Left renal cortex interstitium (tissue), 4 donors: ENCODE measurements around the gene PDE1A. TPM values are rescaled to one million over a fixed set of nuclear protein-coding genes. Genes with fewer than 3 reads are reported as not detected.
"Not testable (repeated sequence)": the region's sequence is repeated elsewhere in the genome, so short reads cannot be mapped to it uniquely, and the experiment has no call there.

Experiments
- DNase-seq, 4 donors: peaks; one replicate each; pipeline ENCODE4 v3.0.0-alpha.2; 2013; ENCODE audit warnings: low read depth in 4 of 4, low spot score in 2 of 4, missing footprints in 1 of 4
- polyA plus RNA-seq, 4 donors: library from polyadenylated mRNA; unstranded; fragments of 120-200 nt; gene quantifications; one replicate each; pipeline ENCODE4 v1.2.1, GENCODE V29; 2013; ENCODE audit not compliant: insufficient read length in 4 of 4

Gene PDE1A
- polyA plus RNA-seq, 4 donors, result 16.9 to 24.5 (median 20.7) TPM

DNA sequence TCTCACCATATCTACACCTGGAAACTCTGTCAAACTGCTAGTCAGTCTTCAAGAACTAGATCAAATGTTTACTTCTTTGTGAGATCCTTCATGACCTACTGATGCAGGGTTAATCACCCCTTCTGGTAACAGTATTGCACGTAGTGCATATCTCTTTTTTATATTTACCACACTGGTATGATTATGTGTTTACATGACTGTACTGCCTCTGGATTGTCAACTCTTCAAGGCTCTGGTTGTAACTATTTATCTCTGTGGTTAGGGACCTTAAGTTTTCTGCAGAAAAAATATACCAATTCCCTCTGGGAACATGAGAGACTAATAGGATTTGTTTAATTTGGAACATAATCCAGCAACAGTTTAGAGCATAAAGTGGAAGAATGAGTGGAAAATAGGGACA is 135.5 kb downstream of the PDE1A start:
- no peak for DNase-seq

DNA sequence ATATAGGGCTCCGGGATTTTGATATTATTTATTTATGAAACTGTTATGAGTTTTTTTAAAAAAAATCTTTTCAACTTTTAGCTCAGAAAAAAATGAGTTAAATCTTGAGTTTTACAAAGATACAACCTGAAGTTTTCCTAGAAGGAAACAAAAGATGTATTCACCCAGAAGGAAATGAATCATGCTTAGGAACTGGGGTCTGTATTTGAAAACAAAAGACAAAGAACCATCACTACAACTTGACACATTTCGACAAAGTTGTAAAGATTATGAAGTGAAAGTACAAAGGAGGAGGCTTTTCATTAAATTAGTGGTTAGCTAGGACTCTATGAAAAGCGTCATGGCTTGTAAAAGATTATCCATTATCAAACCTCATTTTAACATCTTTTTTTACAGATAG is 143.3 kb downstream of the PDE1A start:
- DNase-seq, result no peak

DNA sequence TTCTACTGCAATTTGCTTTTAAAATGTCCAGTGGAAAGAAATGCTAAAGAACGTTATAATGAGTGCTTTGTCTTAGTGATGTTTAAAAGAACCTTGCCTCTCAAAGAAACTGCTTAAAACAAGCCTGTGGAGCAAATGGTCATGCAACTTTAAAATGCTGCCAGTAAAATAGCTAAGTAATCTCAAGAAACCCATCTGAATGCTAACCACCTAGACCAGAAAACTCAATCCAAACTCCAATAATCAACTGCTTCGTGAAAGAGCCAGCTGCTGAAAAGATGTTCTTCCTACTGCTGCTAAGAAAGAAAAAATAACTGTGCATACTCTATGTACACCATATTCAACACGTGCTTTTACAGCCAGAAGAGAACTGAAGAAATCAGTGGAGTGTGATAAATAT is 145.6 kb downstream of the PDE1A start:
- DNase-seq, result no peak

DNA sequence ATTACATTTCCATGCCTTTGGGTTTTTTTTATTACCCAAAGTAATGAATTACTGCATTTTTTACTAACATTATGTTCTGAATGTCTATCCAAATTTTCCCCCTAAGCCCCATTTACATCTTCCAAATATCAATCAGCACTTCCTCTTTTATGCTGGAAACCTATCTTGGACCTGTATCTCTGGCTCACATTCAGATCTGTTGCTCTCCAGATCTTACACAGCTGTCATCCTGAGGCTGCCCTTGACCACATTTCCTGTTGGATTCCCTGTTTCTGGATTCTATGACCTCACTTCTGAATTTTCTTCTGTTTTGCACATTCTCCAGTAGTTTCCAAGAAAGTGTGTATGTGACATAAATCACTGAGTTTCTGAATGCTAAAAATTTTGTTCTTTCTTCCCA is 146.7 kb downstream of the PDE1A start:
- DNase-seq, result no peak

DNA sequence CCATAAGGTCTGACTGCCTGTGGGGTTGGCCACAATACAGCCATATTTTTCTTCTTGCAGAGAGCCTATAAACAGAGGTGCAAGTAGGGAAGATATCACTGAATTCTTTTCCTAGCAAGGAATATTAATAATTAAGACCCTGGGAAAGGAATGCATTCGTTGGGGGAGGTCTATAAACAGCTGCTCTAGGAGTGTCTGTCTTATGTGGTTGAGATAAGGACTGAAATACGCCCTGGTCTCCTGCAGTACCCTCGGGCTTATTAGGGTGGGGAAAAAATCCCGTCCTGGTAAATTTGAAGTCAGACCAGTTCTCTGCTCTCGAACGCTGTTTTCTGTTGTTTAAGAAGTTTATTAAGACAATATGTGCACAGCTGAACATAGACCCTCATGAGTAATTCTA is 150.2 kb downstream of the PDE1A start:
- not testable (repeated sequence) for DNase-seq

DNA sequence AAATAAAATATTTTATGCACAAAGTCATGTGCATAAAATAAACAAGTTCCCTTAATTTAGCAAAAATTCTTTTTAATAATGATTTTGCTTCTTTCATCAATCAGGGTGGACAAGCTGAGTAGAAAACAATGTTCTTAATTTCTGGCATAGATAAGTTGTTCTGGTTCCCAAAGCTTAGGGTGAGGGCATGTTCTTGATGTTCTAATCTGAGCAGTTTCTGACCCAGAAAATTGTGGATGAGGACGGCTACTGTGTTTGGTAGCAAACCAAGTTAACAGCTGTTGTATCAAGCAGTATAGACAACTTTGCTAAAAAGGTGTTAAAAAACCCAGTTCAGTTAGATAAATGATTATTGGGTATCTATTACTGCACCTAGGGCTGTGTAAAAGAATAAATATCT is 158.9 kb downstream of the PDE1A start:
- no peak for DNase-seq

DNA sequence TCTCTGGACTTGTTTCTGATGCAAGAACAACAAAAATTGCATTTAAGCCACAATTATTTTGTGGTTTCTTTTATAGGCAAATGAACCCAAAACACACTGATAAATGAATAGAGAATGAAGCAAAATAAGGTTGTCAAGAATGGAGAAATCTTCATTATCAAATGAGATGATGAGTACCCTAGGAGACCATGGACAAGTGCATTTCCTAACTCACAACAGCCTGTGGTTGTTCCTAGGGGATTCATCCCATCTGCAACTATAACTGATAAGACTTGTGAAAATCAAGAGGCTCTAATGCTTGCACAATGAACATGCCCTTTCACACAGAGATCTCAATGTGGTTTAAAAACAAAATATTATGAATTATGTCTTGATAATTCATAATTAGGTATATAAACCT is 159.9 kb downstream of the PDE1A start:
- no peak for DNase-seq

DNA sequence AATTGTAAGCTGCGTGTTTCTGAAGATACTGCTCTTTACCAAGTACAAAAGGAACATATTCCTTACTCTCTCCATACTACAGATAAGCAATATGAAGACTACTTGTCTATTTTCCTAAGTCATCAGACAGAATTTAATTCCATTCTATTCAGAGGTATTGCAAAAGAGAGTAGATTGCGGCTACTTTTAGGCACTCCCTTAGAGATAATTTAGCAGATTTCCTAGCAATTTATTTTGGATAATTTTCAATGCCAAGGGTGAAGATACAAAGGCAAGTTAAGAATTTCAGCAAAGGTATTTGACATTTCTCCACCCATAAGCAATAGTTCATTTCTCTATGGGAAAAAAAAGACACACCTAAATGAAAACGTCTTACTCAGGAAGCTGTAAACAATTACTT is 161.1 kb downstream of the PDE1A start:
- no peak for DNase-seq

DNA sequence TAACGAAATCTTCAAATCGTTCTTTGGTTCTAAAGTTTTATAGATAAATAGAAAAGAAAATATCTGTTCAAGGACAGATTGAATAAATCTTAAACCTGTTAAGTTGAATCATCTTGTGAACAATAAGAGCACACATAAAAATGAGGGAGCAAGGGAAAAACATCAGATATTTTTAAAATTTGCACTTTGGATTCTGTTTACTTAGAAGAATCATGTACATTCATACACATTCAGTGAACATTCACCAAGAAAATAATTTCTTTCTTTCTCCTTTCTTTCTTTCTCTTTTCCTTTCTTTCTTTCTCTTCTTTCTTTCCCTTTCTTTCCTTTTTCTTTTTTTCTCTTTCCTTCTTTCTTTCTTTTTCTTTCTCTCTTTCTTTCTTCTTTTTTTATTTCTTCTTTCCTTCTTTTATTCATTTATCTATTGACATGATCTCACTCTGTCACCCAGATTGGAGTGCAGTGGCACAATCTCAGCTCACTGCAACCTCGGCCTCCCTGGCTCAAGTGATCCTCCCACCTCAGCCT is 164.9 kb downstream of the PDE1A start:
- no peak for DNase-seq

DNA sequence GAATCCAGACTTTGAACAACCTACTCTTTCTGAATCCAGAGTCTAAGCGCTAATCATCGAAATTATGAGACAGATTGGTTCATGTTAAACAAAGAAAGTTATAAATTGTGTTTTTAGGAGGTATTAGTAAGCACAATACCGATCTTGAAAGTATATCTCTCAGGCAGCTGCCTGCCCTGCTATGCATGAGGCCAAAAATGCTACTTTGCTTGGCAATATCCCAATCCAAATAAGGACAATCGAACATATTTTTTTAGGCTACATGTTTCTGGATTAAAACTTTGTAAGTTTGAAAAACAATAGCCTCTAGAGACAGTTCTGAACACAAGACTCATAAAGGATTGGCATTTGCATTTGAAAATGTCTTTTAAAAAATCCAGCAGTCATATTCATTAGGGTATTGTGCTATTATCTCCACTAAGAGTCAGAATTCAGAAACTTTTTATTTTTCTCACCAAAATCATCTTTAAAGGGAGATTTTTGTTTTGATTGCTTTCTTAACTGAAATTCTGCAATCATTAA is 167.1 kb downstream of the PDE1A start:
- DNase-seq, result no peak

DNA sequence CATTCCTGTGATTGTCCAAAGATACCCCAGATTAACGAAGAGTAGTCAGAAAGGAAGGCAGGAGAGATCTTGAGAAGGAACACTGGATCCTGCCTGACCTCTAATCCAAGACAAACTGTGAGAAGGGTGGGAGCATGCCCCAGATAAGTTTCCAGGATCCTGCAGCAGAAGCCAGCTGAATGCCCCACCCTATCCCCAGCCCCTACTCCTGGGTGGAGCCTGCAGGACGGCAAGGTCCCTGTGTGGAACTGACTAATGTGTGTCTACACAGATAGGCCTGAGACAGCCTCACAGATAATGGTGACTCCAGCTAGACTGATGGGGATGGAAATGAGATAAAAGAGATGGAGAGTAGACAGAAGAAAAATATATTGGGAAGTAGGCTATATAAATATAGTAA is 174.3 kb downstream of the PDE1A start:
- no peak for DNase-seq

DNA sequence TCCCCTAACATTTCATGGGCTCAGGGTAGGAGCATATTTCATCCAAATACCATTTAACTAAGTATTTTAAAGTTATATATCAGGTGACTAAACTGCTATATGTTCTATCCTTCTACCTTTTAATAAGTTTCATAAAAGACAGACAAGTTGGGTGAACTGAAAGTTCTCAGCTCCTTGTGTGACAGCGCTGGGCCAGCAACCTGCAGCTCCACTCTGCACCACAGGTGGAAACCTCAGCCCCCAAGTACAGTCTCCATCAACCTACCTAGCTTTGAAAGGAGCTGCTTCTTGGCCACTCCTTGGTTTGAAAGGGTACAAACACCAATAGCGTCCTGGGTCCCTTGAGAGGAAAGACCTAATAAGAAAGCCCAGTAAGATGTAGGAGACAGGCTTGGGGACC is 177.9 kb downstream of the PDE1A start:
- DNase-seq, result no peak

DNA sequence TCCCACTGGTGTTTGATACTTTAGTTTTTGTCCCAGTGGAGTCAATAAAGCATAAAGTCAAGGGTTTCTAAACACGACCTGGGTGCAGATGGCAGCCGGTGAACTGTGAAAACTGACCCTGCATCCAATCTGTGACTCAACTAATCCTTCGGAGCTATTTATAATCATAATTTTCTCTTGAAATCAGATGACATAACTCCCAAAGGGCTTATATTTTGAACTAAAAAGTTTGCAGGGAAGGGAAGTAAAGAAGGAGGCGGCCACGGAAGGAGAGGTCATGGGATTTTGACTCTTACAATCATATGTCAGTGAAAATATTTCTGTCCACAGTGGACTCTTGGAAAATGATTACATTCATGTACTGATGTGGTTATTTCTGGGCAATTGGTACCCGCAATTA is 178.5 kb downstream of the PDE1A start:
- DNase-seq, result no peak

DNA sequence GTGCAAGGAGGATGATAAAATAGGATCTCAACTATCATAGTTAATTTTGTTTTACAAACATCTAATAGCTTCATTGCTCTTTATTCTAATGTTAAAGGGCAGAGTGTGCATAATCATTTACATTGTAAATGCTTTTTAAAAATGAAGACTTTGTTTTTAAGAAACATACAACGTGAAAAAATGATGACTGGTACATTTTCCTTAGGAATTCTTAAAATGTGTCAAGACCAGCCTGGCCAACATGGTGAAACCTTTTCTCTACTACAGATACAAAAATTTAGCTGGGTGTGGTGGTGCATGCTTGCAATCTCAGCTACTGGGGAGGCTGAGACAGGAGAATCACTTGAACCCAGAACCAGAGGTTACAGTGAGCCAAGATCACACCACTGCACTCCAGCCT is 179.0 kb downstream of the PDE1A start:
- no peak for DNase-seq

DNA sequence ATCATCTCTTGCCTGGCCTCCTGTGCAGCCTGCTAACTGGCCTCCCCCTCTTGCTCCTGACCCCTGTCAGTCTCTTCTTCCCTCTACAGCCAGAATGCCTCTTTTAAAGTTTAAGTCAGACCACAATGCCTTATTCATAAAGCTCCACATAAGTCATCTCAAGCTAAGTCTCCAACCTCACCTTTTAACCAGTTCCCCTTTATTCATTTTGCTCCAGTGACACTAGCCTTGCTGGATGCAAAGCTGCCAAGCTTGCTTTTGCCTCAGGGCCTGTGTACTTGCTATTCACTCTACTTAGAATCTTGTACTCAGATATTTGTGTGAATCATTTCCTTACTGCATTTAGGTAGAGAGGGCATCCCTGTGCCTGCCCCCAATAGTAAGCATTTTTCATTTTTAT is 180.9 kb downstream of the PDE1A start:
- DNase-seq, result no peak

DNA sequence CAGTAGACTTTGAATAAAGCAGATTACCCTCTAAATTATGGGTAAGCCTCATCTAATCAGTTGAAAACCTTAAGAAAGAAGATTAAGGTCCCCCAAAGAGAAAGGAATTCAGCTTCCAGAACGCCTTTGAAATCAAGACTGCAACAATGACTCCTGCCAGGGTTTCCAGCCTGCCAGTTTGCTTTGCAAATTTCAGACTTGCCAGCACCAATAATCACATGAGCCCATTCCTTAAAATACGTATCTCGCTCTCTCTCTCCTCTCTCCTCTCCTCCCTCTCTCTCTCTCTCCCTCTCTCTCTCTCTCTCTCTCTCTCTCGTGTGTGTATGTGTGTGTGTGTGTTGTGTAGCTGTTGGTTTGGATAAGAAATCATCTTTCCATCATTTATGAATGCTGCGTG is 184.2 kb downstream of the PDE1A start:
- no peak for DNase-seq

DNA sequence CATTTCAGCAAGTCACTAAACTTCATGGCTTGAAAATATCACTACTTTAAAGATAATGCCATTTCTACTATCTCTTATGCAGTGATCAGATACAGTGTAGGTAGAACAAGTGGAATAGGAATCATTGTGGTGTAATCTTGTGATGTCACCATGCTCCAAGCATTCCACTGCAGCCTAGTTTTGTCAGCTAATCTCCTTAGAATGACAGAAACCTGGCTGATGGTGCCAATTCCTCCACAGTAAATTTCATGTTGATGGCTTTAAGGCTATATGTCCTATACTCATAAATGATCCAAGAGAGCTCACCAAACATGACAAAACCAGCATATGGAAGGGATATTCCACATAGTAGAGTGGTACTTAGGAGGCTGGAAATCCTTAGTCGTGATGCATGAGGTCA is 184.9 kb downstream of the PDE1A start:
- no peak for DNase-seq

DNA sequence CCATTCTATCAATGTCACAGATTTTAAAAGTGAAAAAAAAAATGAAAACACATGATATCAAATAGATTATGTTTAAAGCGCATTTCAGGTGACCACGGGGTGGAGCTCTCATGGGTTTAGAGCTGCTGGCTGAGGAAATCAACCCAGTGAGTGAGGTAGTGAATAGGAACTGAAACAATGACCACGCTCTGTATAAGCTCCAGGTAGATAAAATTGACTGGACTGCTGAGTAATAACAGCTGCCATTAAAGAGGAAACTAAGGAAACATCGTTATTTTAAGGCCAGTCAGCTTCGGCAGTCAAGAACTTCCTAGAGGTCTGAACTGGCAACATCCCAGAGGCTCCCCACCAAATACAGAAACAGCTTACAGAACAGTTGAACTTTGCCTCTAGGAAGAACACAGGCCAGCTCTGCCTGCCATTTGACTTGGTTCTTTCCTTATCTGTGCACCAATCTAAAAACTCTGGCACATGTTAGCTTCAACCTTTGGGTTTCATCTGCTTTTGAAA is 185.9 kb downstream of the PDE1A start:
- DNase-seq, result peak in 1 of 4 donors; percentile 20

DNA sequence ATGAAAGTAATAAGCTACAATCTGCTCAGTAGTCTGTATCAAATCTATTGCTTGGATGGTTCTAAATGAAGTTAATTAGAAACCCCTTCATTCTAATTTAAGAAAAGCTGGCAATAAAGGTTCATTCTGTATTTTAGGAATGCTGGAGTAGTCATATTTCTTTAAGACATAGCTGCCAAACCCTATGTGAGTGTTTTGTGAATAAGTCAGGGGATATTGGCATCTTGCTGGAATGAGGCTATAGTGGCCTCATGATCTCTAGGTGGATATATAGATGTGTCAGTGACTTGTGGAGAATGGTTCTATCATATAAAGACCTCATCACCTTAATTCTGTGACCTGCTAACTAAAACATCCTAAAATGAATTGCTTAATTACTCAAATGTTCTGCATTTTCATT is 196.3 kb downstream of the PDE1A start:
- no peak for DNase-seq

DNA sequence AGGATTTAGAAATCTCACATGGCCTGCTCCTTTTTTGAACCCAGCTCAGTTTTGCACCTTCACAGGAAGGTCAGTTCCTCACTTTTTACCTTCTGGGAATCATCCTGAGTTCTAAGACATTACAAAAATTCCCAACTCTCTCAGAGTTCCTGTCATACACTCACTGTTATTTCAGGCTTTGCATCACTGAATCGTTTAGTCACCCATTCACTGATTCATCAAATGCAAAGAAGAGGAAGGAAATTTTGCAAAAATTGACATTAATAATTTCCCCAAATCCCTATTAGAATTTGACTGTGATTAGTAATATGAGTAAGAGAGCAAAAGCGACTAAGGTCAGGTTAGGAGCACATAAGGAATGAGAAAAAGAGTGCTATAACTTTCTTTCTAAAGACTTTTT is 197.5 kb downstream of the PDE1A start:
- DNase-seq, result no peak

DNA sequence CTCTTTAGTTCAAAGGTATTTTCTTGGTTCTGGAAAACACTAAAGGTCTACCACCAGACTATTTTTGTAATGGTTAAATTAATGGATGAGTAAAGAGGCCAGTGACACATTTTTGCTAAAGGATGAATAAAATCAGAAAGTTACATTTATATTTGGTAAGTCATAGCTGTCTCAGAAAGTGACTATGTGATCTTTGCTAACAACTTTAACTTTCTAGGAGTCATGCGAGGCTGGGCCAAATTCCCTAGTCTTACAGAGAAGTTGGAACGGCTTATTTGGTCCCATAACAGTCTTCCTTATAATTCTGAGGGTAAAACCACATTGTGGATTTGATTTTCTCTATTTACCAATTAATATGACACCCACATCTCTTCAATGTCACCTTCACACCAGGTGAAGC is 198.1 kb downstream of the PDE1A start:
- no peak for DNase-seq

DNA sequence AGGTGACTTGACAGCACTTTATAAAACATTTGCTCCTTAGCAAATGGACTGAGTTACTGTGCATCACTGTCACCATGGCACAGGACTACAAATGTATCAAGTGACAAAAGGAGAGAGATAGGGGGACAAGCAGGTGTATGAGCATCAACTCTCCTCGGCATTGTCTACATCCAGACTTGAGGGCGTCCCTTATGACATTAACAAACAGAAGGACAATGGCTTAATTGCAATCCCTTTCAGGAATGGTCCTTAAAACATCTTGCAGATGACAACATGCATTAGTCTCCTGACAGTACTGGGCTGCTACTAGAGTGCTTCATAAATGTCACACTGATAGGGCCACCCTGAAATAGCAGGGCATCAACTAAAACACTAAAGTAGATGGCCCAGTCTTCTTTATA is 198.8 kb downstream of the PDE1A start:
- DNase-seq, result no peak

DNA sequence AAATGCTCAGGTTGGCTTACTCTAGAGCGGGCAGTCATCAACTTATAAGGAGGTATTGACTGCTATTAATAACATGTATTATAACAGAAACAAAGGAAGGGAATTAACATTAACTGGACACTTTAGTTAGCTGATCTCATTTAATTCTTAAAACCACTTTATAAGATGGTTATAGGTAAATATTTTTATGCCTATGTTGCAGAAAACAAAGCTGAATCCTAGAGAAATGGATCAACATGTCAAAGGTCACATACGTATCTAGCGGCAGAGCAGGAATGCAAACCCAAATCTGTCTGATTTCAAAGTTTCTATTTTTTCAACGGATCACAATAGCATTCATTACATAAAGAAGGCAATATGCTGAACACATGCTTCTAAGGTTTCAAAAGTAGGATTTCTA is 200.0 kb downstream of the PDE1A start:
- no peak for DNase-seq
